HG03457 (cell line): ENCODE measurements around the gene UGGT1.
"Not testable (repeated sequence)": the region's sequence is repeated elsewhere in the genome, so short reads cannot be mapped to it uniquely, and the experiment has no call there.

Experiments
- ATAC-seq: cut with Tn5 transposase; IDR thresholded peaks from one replicate; pipeline ENCODE4 v1.9.1; 2021; ENCODE audit warnings: moderate number of reproducible peaks; ENCODE audit not compliant: unreplicated experiment

UGGT1 gene

DNA sequence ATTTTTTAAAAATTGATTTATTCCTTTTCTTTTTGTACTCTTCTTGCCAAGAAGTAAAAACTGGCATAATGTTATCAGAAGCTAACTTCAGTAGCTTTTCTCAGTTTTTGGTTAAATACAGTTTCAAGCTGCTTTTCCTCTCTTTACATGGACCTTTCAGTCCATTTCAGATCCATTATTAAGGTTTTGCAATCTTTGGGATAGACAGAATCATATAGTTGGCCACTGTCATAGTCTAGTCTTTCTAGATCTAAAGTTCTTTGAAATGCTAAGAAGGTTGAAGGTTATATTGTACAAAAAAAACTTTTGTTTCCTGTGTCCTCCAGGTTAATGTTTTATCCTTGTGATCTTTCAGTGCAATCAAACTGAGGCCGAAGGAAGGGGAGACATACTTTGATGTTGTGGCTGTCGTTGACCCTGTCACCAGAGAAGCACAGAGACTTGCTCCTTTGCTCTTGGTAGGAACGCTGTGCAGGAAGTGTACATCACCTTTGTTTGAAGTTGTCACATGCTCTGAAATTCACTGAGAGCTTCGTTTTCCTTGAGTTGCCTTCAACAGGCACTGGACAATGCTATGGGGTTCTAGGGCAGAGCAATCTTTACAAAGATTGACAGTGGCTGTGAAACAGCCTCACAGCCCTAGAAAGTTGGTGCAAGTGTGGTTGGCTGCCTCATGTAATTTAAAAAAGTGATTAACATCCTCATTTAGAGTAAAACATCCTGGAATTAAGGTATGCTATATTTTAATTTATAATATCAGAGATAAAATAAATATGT lies 79.1 kb downstream of the UGGT1 start:
- no peak for ATAC-seq

DNA sequence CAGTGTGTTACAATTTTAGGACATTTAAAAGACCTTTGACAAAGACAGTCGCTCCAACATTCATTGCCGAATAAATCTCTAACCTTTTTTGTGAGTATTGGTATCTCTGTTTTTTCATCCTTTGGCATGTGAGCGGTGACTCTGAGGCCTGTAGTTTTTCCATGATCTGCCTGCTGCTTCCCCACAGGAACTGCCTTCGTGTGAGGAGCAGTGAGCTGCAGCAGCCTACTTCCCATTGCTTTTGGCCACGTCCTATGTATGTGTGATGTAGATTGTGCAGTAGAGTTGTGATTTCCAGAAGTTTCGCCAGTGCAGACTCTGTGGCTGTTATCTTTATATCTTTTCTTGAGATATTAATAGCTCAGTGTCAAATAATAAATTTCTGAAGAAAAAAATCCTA lies 79.8 kb downstream of the UGGT1 start:
- ATAC-seq: no peak

DNA sequence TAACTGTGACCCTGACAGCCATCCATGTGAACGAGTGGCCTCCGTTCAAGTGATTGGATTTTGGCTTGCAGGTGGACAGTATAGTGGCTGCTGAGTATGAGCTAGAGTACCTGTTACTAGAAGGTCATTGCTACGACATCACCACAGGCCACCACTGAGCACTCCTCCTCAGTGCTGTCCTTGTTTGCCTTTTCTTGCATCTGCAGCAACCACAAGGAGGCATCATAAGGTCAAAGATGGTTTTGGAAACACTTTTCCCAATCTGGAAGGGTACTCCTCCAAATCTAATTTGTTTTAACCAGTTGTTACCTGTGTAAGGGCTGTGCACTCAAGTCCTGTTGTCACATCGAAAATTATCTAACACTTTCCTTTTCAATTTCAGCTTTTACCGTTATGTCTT lies 81.2 kb downstream of the UGGT1 start:
- ATAC-seq: no peak

GRCh38 chr2:128174067-128174466 lies 83.1 kb downstream of the UGGT1 start:
- not testable (repeated sequence) for ATAC-seq

DNA sequence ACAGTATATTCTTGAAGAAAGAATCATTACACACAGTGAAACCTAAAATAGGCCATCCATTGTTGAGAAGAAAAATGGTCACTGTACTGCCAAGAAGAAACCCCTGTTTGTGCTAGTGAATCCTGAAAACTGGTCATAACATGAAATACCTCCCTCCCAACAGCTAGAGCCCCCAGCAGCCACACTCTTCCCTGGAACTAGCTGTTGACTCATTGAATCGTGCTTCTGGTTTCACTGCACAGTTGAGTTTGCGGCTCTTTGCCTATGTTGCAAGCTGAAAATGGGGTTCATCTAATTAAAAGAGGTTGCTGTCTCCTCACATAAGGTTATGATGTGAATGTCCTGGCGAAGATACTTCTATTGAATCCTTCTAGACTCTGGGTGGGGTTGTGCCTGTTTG lies 86.3 kb downstream of the UGGT1 start:
- no peak for ATAC-seq

GRCh38 chr2:128178149-128178649 lies 87.2 kb downstream of the UGGT1 start:
- no peak for ATAC-seq

DNA sequence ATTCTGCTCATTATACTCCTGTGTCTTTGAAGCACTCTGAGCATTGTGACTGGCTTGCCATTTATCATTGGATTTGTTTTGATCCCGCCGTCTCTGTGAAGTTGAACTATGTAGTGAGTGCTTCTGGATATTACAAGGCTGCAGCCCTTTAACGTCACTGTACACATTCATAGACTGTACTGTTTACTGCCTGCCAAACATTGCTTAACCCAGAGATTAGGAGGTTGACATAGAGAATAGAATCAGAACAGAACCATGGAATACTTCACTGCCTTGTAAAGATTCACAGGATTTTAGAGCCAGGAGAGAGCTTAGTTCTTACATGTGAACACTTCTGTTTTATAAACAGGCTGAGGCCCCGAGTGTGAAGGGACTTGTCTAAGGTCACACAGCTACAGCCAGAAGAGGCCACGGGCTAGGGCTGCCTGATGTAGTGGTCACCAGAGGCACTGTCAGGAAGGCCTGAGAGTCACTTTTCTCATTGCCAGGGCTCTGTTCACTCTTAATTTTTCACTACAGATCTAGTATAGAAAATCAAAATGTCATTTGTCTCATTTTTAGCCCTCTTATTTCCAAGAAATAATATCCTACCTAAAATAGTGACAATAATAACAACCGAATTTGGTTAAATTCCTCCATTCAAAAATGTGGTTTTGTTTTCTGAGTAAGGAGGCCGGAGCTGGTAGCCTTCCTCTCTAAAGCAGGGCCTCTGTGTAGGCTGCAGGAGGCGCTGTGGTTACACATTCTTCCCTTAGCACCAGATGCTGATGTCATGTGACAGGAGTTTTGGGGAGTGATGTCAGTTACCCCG lies 87.9 kb downstream of the UGGT1 start:
- ATAC-seq: no peak

- ATAC-seq: no peak
Measured at GRCh38 chr2:128179461-128179755, 88.4 kb downstream of the UGGT1 start.

GRCh38 chr2:128180031-128180430 lies 89.0 kb downstream of the UGGT1 start:
- ATAC-seq: no peak

DNA sequence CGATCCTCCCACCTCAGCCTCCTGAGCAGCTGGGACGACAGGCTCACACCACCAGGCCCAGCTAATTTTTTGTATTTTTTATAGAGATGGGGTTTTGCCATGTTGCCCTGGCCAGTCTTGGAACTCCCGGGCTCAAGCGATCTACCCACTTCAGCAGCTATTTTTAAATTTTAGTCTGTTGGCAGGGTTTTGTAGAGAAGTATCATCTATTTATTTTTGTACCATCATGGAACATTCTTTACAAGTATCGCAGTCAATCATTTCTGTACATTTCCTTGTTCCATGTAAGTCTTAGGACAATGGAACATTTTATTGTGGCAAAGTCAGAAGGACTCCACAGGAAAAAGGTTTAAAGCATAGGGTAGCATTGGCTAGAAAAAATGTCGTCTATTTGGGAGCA lies 94.6 kb downstream of the UGGT1 start:
- ATAC-seq: no peak

DNA sequence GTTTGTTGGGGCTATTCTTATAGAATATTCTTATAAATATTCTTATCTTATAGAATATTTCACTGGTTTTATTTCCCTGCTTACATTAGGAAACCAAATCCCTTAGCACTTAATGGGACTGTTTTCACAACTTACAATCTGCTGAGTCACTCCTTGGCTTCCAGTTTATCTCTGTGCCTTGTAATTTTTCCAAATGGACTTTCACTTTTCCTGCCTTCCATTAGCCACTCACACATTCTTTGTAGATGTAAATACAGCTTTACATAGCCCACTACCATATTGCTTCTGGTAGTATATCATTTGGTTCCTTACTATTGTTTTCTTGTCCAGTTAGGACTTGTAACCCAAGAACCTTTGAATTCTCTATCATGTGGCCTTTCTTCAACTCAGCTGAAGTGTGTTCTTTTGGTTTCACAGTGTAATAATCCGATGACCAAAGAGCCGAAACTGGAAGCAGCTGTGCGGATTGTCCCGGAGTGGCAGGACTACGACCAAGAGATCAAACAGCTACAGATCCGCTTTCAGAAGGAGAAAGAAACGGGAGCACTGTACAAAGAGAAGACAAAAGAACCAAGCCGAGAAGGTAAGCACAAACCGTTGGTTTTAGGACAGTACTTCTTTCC lies 96.1 kb downstream of the UGGT1 start:
- ATAC-seq: no peak

- no peak for ATAC-seq
Measured at GRCh38 chr2:128195435-128195984, 104.5 kb downstream of the UGGT1 start.

DNA sequence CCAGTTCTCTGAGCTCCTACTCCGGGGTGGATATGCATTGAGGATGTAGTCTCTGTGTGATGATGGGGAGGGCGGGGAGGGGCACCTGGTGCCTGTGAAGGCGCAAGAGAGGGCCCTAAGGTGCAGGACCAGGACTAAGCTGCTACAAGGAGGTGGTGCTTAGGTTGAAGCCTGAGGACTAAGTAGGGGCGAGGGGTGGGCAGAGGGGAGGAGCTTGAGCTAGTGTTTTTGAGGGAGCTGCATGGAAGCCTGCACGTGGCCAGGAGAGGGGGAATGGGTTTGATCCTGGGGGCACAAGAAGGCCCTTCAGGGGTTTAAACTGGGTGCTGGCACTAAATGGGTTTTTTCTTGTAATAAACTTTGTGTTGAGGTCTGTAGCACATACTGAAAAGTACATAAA lies 105.0 kb downstream of the UGGT1 start:
- ATAC-seq: no peak

DNA sequence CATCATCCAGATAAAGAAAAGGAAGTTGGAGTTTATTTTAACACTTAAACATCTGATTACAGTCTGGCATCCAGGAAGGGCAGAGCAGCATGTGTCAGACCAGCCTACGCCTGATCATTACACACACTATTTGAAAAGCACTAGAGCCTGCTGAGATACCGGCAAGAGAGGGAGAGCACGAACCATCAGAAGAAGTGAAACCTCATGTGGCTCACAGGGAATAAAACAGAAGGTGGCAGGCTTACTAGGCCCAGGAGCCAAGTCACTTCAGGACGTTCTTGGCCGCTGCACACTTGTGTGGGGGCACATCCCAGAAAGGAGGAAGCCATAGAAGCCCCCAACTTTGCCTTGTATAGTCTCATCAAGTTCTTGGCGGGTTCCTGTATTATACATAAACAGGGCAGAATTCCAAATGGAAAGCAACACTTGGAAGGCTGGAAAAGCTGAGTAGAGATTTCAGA lies 105.5 kb downstream of the UGGT1 start:
- no peak for ATAC-seq

DNA sequence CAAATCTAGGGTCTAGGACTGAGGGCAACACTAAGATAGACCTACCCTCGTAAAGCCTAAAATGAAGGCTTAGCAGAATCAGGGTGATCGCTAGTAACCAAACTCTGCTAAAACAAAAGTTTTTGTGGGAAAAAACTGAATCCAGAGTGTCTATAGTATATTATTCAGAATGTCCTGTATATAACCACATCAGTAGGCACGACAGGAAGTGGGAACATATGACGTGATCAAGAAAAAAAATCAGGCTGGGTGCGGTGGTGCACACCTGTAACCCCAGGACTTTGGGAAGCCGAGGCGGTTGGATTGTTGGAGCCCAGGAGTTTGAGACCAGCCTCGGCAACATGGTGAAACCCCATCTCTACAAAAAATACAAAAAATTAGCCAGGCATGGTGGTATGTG lies 106.1 kb downstream of the UGGT1 start:
- no peak for ATAC-seq

- no peak for ATAC-seq
Measured at GRCh38 chr2:128198656-128199055, 107.7 kb downstream of the UGGT1 start.

DNA sequence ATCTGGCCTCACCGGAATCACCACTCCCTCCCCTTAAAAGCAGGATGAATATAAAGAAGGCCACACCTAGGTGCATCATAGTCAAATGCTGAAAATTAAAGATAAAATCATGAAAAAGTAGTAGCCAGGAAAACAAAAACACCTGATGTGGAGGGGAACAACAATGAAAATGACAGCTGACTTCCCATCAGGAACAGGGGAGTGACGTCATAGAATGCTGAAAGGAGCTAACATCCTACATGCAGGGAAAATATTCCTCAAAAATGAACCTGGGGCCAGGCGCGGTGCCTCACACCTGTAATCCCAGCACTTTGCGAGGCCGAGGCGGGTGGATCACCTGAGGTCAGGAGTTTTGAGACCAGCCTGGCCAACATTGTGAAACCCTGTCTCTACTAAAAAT lies 108.1 kb downstream of the UGGT1 start:
- ATAC-seq: no peak

- no peak for ATAC-seq
Measured at GRCh38 chr2:128202791-128203190, 111.8 kb downstream of the UGGT1 start.

DNA sequence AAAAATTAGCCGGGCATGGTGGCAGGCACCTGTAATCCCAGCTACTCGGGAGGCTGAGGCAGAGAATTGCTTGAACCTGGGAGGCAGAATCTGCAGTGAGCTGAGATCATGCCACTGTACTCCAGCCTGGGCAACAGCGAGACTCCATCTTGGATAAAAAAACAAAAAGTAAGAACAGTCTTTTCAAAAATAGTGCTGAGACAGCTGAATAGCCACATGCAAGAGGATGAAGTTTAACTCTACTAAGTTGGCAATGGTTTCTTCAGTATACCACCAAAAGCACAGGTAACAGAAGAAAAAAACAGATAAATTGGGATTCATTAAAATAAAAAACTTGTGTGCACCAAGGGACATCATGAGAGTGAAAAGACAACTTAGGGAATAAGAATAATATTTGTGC lies 115.2 kb downstream of the UGGT1 start:
- ATAC-seq: no peak

DNA sequence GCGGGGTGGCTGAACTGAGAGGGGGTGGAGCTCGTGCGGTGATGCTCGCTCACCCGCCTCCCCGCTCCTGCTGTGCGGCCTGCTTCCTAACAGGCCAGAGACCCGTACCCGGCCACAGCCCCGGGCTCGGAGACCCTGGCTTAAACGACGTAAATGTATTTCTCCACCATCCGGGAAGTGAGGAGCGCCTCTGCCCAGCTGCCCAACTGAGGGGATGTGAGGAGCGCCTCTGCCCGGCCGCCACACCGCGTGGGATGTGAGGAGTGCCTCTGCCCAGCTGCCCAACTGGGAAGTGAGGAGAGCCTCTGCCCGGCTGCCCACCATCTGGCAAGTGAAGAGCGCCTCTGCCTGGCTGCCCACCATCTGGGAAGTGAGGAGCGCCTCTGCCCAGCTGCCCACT lies 117.0 kb downstream of the UGGT1 start:
- ATAC-seq: no peak

DNA sequence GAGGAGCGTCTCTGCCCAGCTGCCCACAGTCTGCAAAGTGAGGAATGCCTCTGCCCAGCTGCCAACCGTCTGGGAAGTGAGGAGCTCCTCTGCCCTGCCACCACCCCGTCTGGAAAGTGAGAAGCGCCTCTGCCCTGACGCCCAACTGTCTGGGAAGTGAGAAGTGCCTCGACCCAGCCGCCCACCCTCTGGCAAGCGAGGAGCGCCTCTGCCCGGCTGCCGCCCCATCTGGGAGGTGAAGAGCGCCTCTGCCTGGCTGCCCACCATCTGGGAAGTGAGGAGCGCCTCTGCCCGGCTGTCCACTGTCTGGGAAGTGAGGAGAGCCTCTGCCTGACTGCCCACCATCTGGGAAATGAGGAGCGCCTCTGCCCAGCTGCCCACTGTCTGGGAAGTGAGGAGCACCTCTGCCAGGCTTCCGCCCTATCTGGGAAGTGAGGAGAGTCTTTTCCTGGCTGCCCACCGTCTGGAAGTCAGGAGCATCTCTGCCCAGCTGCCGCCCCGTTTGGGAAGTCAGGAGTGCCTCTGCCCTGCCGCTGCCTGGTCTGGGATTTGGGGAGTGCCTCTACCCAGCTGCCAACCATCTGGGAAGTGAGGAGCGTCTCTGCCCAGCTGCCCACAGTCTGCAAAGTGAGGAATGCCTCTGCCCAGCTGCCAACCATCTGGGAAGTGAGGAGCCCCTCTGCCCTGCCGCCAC lies 117.8 kb downstream of the UGGT1 start:
- not testable (repeated sequence) for ATAC-seq
